Endodermal cell (in vitro differentiated cells): ENCODE measurements around the gene ATR. TPM values are rescaled to one million over a fixed set of nuclear protein-coding genes. Genes with fewer than 3 reads are reported as not detected.
"Not testable (repeated sequence)": the region's sequence is repeated elsewhere in the genome, so short reads cannot be mapped to it uniquely, and the experiment has no call there.

Experiments used
- DNase-seq: peaks from one replicate; pipeline ENCODE4 v3.0.0-alpha.2; 2017
- H3K27ac ChIP-seq: 2 replicates; pipeline ENCODE4 v1.5.1; 2013; ENCODE audit warnings: mild to moderate bottlenecking, low read depth, low read length, moderate library complexity
- H3K27me3 ChIP-seq: 2 replicates; pipeline ENCODE4 v1.6.1; 2013; ENCODE audit warnings: mild to moderate bottlenecking, low read length, moderate library complexity; ENCODE audit not compliant: insufficient read depth, control insufficient read depth, poor library complexity, severe bottlenecking
- H3K36me3 ChIP-seq: 2 replicates; pipeline ENCODE4 v1.7.0; 2013; ENCODE audit warnings: mild to moderate bottlenecking, low read length, moderate library complexity; ENCODE audit not compliant: control insufficient read depth, insufficient read depth
- H3K4me1 ChIP-seq: one replicate; pipeline ENCODE4 v1.7.0; 2013; ENCODE audit warnings: low read length; ENCODE audit not compliant: control insufficient read depth, insufficient read depth
- H3K4me3 ChIP-seq: 2 replicates; pipeline ENCODE4 v1.5.1; 2013; ENCODE audit warnings: mild to moderate bottlenecking, low read length, moderate library complexity
- H3K9ac ChIP-seq: 2 replicates; pipeline ENCODE4 v1.6.1; 2013; ENCODE audit warnings: mild to moderate bottlenecking, low read length, moderate library complexity; ENCODE audit not compliant: poor library complexity, severe bottlenecking; ENCODE audit errors: extremely low read depth
- H3K9me3 ChIP-seq: 2 replicates; pipeline ENCODE4 v1.6.1; 2013; ENCODE audit warnings: mild to moderate bottlenecking, low read length, moderate library complexity; ENCODE audit not compliant: control insufficient read depth
- H3K27ac Mint-ChIP-seq: 2 replicates; pipeline ENCODE4 v1.8.0; 2020; ENCODE audit warnings: mixed read lengths
- H3K27me3 Mint-ChIP-seq: 2 replicates; pipeline ENCODE4 v1.8.0; 2021; ENCODE audit warnings: mild to moderate bottlenecking, mixed read lengths; ENCODE audit not compliant: insufficient read depth
- H3K36me3 Mint-ChIP-seq: 2 replicates; pipeline ENCODE4 v1.8.0; 2020; ENCODE audit warnings: low read depth, mixed read lengths
- H3K4me1 Mint-ChIP-seq: 2 replicates; pipeline ENCODE4 v1.8.0; 2020; ENCODE audit warnings: mixed read lengths
- H3K4me3 Mint-ChIP-seq: 2 replicates; pipeline ENCODE4 v1.8.0; 2020; ENCODE audit warnings: mild to moderate bottlenecking, moderate library complexity, mixed read lengths
- H3K9me3 Mint-ChIP-seq: 2 replicates; pipeline ENCODE4 v1.8.0; 2020; ENCODE audit warnings: mild to moderate bottlenecking, mixed read lengths
- CTCF ChIP-seq: fragments of 200-600 bp; sonication (generic); conservative IDR thresholded peaks from 2 replicates; pipeline ENCODE4 v1.5.0; 2021; ENCODE audit warnings: antibody characterized with exemption, mild to moderate bottlenecking
- WGBS, 2 experiments: methylation state at CpG; one replicate each; pipeline versions ENCODE4 v1.1.5 to v1.1.7; 2013; ENCODE audit warnings: missing lambda C conversion rate in 2 of 2, mixed read lengths in 1 of 2; ENCODE audit not compliant: insufficient coverage in 1 of 2, insufficient read length in 1 of 2; 5-methylcytosine and 5-hydroxymethylcytosine counted together
- total RNA-seq, 2 donors: library from RNA; stranded (reverse); fragmentation: NEBNext Ultra II Directional in 1 of 2; extraction: Animal tissue kit (Norgen Biotek cat#: 25700) in 1 of 2; gene quantifications; 2 replicates in 1 of 2; 3 replicates in 1 of 2; pipeline ENCODE4 v1.2.1, GENCODE V29; 2021

ATR gene
- total RNA-seq, 2 donors from 2014 or later, result 18.4 to 32.9 TPM

GRCh38 chr3:142438096-142438495 lies 140.4 kb downstream of the ATR start:
- H3K27me3 ChIP-seq, H3K4me3 ChIP-seq, H3K27me3 Mint-ChIP-seq, DNase-seq, H3K27ac ChIP-seq, H3K9me3 ChIP-seq, H3K36me3 ChIP-seq, H3K4me1 ChIP-seq, H3K4me3 Mint-ChIP-seq, H3K9ac ChIP-seq, H3K4me1 Mint-ChIP-seq, H3K27ac Mint-ChIP-seq: not testable (repeated sequence)
- Mint-ChIP-seq H3K9me3 (peaks cover 13% of the 10 kb centered on the region), H3K36me3 (peaks cover 13% of the 10 kb centered on the region)
- 93 to 96% methylated on average over 7 to 11 of the region's 11 CpGs for WGBS, 2 experiments

- peaks cover 15% of the 10 kb centered on the region for H3K36me3 Mint-ChIP-seq
- Histone ChIP-seq H3K27me3 (no peaks in the 10 kb centered on the region), H3K27ac (no peak overlapping the region), H3K4me3 (no peak overlapping the region), H3K9me3 (peaks cover 4% of the 10 kb centered on the region), H3K36me3 (no peaks in the 10 kb centered on the region), H3K9ac (no peak overlapping the region), H3K4me1 (no peaks in the 10 kb centered on the region)
- H3K4me1 Mint-ChIP-seq, result peaks cover 6% of the 10 kb centered on the region
- no peaks in the 10 kb centered on the region for H3K27me3 Mint-ChIP-seq
- TF ChIP-seq CTCF, result no peak
- H3K4me3 Mint-ChIP-seq, result no peak overlapping the region
- H3K27ac Mint-ChIP-seq, result no peak overlapping the region
- DNase-seq, result no peak
- H3K9me3 Mint-ChIP-seq, result peaks cover 10% of the 10 kb centered on the region
Measured at GRCh38 chr3:142436951-142437585, 141.5 kb downstream of the ATR start.

GRCh38 chr3:142434503-142434902 lies 144.0 kb downstream of the ATR start:
- Histone ChIP-seq H3K4me3 (no peak overlapping the region), H3K27me3 (no peaks in the 10 kb centered on the region), H3K4me1 (no peaks in the 10 kb centered on the region), H3K27ac (no peak overlapping the region), H3K9me3 (peaks cover 16% of the 10 kb centered on the region), H3K9ac (no peak overlapping the region), H3K36me3 (peaks cover 19% of the 10 kb centered on the region)
- H3K27ac Mint-ChIP-seq, result no peak overlapping the region
- no peak for DNase-seq
- H3K4me1 Mint-ChIP-seq, result peaks cover 5% of the 10 kb centered on the region
- WGBS, 2 experiments, result 90 to 92% methylated on average over 1 to 2 of the region's 4 CpGs
- H3K4me3 Mint-ChIP-seq, result no peak overlapping the region
- H3K36me3 Mint-ChIP-seq, result peaks cover 31% of the 10 kb centered on the region
- no peaks in the 10 kb centered on the region for H3K27me3 Mint-ChIP-seq
- peaks cover 10% of the 10 kb centered on the region for H3K9me3 Mint-ChIP-seq
- no peak for TF ChIP-seq CTCF

- WGBS, 2 experiments, result 96% methylated on average over 2 of the region's 2 CpGs; no CpG with 5 or more reads in 1 of the 2 experiments
- no peak overlapping the region for H3K27ac Mint-ChIP-seq
- no peak for TF ChIP-seq CTCF
Measured at GRCh38 chr3:142433110-142433509, 145.4 kb downstream of the ATR start.

More at GRCh38 chr3:142433110-142433509, 145.4 kb downstream of the ATR start:
- Histone ChIP-seq H3K9me3 (peaks cover 16% of the 10 kb centered on the region), H3K27ac (no peak overlapping the region), H3K36me3 (peaks cover 27% of the 10 kb centered on the region), H3K4me3 (no peak overlapping the region), H3K4me1 (no peaks in the 10 kb centered on the region), H3K27me3 (no peaks in the 10 kb centered on the region), H3K9ac (no peak overlapping the region)
- H3K36me3 Mint-ChIP-seq, result peaks cover 41% of the 10 kb centered on the region
- H3K27me3 Mint-ChIP-seq, result no peaks in the 10 kb centered on the region
- no peak for DNase-seq
- no peak overlapping the region for H3K4me3 Mint-ChIP-seq
- peaks cover 10% of the 10 kb centered on the region for H3K9me3 Mint-ChIP-seq
- H3K4me1 Mint-ChIP-seq, result no peaks in the 10 kb centered on the region
